Testis (tissue), 2 donors: ENCODE data around the gene VAMP3.

Source experiments
- CTCF ChIP-seq, 3 experiments: fragments of 450-650 bp in 2 of 3; fragments of 200-600 bp in 1 of 3; sonication (generic) in 1 of 3; IDR thresholded peaks; one replicate each; pipeline ENCODE4 v1.5.1; 2016 to 2019; ENCODE audit warnings: antibody characterized with exemption in 3 of 3, mild to moderate bottlenecking in 2 of 3, moderate library complexity in 1 of 3
- POLR2A ChIP-seq: fragments of 450-650 bp; IDR thresholded peaks from one replicate; pipeline ENCODE4 v1.6.1; 2017; ENCODE audit warnings: antibody characterized with exemption, mild to moderate bottlenecking, moderate library complexity

GRCh38 chr1:7805460-7805859, 34.4 kb downstream of the VAMP3 start:
- no peak for TF ChIP-seq CTCF (IDR thresholded peaks at IDR 0.05)
- no peak for TF ChIP-seq POLR2A
